22Rv1 (cell line): ENCODE measurements around the gene GCFC2.

Source experiments
- ZFX ChIP-seq: fragments of 450-650 bp; IDR thresholded peaks from 2 replicates; pipeline ENCODE4 v1.6.1; 2017; ENCODE audit warnings: antibody characterized with exemption, borderline replicate concordance
- TF ChIP-seq, protein P1 (sequence below): fragments of 450-650 bp; IDR thresholded peaks from 2 replicates; pipeline ENCODE4 v1.5.1; 2017; ENCODE audit warnings: mild to moderate bottlenecking

DNA sequence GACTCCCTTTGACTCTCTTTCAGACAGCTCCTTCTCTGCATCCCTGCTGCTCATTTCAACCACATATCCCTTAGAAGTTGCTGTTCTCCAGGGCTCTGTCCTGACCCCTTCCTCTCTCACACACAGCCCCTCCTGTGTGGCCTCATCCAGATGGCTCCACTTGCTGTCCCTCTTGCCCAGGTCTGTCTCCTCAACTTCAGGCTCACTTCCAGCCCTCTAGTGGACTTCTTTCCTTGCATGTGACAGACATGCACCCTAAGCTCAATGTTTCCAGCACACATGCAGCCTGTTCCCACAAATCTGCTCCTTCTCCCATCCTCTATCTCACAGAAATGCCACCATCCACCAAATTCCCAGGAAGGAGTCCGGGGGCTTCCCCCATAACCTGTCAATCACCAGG, 73.1 kb downstream of the GCFC2 start:
- TF ChIP-seq, protein P1, sequence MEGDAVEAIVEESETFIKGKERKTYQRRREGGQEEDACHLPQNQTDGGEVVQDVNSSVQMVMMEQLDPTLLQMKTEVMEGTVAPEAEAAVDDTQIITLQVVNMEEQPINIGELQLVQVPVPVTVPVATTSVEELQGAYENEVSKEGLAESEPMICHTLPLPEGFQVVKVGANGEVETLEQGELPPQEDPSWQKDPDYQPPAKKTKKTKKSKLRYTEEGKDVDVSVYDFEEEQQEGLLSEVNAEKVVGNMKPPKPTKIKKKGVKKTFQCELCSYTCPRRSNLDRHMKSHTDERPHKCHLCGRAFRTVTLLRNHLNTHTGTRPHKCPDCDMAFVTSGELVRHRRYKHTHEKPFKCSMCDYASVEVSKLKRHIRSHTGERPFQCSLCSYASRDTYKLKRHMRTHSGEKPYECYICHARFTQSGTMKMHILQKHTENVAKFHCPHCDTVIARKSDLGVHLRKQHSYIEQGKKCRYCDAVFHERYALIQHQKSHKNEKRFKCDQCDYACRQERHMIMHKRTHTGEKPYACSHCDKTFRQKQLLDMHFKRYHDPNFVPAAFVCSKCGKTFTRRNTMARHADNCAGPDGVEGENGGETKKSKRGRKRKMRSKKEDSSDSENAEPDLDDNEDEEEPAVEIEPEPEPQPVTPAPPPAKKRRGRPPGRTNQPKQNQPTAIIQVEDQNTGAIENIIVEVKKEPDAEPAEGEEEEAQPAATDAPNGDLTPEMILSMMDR, result no peak
- no peak for TF ChIP-seq ZFX
